ENCODE data around the gene MFRP.
"Not testable (repeated sequence)": the region's sequence is repeated elsewhere in the genome, so short reads cannot be mapped to it uniquely, and the experiment has no call there.

Gene MFRP

GRCh38 chr11:119346605-119347004 is at the start of gene MFRP:
Gene MFRP (minus strand): TSS chr11:119346705. CDS start chr11:119346513, 192 bp downstream.
- no peak for ATAC-seq

GRCh38 chr11:119391275-119391674 is 44.8 kb upstream of the MFRP start:
- ATAC-seq, result no peak

- no peak for ATAC-seq
These were observed 43.2 kb upstream of the MFRP start for GRCh38 chr11:119389611-119390254.

- no peak for ATAC-seq
These were observed 41.6 kb upstream of the MFRP start for GRCh38 chr11:119388103-119388502.

GRCh38 chr11:119384332-119384731 is 37.8 kb upstream of the MFRP start:
- no peak for ATAC-seq

GRCh38 chr11:119382513-119382912 is 36.0 kb upstream of the MFRP start:
- not testable (repeated sequence) for ATAC-seq

- no peak for ATAC-seq
These were observed 35.6 kb upstream of the MFRP start for GRCh38 chr11:119382101-119382500.

GRCh38 chr11:119381181-119381988 is 34.9 kb upstream of the MFRP start, which contains the start of gene USP2:
Gene USP2 (minus strand): TSS chr11:119381690. CDS start chr11:119373480, 8,210 bp downstream.
- peak; percentile 99 to 100 for ATAC-seq

GRCh38 chr11:119380827-119381180 is 34.3 kb upstream of the MFRP start:
- no peak for ATAC-seq

GRCh38 chr11:119380160-119380826 is 33.8 kb upstream of the MFRP start:
- ATAC-seq, result no peak

GRCh38 chr11:119378851-119379465 is 32.5 kb upstream of the MFRP start:
- ATAC-seq, result no peak

GRCh38 chr11:119377961-119378667 is 31.6 kb upstream of the MFRP start:
- ATAC-seq, result no peak

GRCh38 chr11:119377112-119377901 is 30.8 kb upstream of the MFRP start:
- ATAC-seq, result no peak

- no peak for ATAC-seq
These were observed 29.8 kb upstream of the MFRP start for GRCh38 chr11:119376197-119376847.

GRCh38 chr11:119375337-119376196 is 29.1 kb upstream of the MFRP start:
- no peak for ATAC-seq

- no peak for ATAC-seq
These were observed 28.3 kb upstream of the MFRP start for GRCh38 chr11:119374632-119375336.

- no peak for ATAC-seq
These were observed 27.6 kb upstream of the MFRP start for GRCh38 chr11:119373921-119374631.

- no peak for ATAC-seq
These were observed 26.8 kb upstream of the MFRP start for GRCh38 chr11:119373059-119373920.
